K562 (cell line): ENCODE results near the gene GLIS1. TPM values are rescaled to one million over a fixed set of nuclear protein-coding genes. Genes with fewer than 3 reads are reported as not detected.

Source experiments
- ATAC-seq: fragments of 200-7000 bp; cut with Tn5 transposase; 3 replicates; pipeline ENCODE4 v1.9.1; 2020; ENCODE audit warnings: moderate library complexity
- BruUV-seq: library from RNA; stranded (reverse); fragments of 400-500 nt; replicated peaks from 2 replicates; lab custom pipeline; 2021; lab: Mats Ljungman, UMichigan
- CTCF ChIA-PET: fragments of 300-600 bp; formaldehyde crosslinking; extraction: SDS; loops from one replicate; lab custom pipeline; 2021; ENCODE audit warnings: low intra/inter-chr PET ratio; lab: Yijun Ruan, JAX
- POLR2A ChIA-PET: fragments of 300-600, 350-650 bp; sonication (Branson Sonifier 250); formaldehyde crosslinking; extraction: SDS; loops from one replicate; lab custom pipeline; 2021; ENCODE audit warnings: antibody characterized with exemption, inconsistent platforms; lab: Yijun Ruan, JAX
- DNase-seq, 4 experiments: peaks; one replicate each; pipeline versions ENCODE4 v3.0.0 to v3.0.0-alpha.2; 2011 to 2018; ENCODE audit warnings: low spot score in 3 of 4, mixed read lengths in 3 of 4; ENCODE audit errors: extremely low read depth in 1 of 4
- FAIRE-seq: peaks from 2 replicates; lab custom pipeline; 2011; peaks lifted over from hg19 to GRCh38; lab: Jason Lieb, UNC
- H2AFZ ChIP-seq: 2 replicates; pipeline ENCODE4 v1.6.0; 2011; ENCODE audit warnings: low read depth, low read length, control low read depth, inconsistent platforms
- H3K27ac ChIP-seq: fragments of 200-600 bp; 3 replicates; pipeline ENCODE4 v1.8.0; 2011; ENCODE audit warnings: low read depth, mild to moderate bottlenecking, control low read depth, inconsistent platforms, low read length, moderate library complexity, mixed read lengths; ENCODE audit errors: extremely low read depth
- H3K27me3 ChIP-seq, 2 experiments: fragments of 300-600 bp in 1 of 2; 2 replicates in 1 of 2; 3 replicates in 1 of 2; pipeline versions ENCODE4 v1.6.0 to v1.8.0; 2011; ENCODE audit warnings: inconsistent platforms in 2 of 2, low read length in 2 of 2, mild to moderate bottlenecking in 1 of 2, mixed read lengths in 1 of 2, moderate library complexity in 1 of 2; ENCODE audit not compliant: control insufficient read depth in 2 of 2, insufficient read depth in 2 of 2
- H3K36me3 ChIP-seq: fragments of 300-600 bp; 3 replicates; pipeline ENCODE4 v1.8.0; 2011; ENCODE audit warnings: mild to moderate bottlenecking, low read length, inconsistent platforms; ENCODE audit not compliant: control insufficient read depth, insufficient read depth
- H3K4me1 ChIP-seq, 2 experiments: fragments of 200-600 bp in 1 of 2; replicated peaks in 1 of 2; 2 replicates in 1 of 2; 3 replicates in 1 of 2; pipeline versions ENCODE4 v1.5.1 to v1.8.0; 2011; ENCODE audit warnings: inconsistent platforms in 2 of 2, low read length in 2 of 2, mild to moderate bottlenecking in 1 of 2, mixed read lengths in 1 of 2, moderate library complexity in 1 of 2; ENCODE audit not compliant: control insufficient read depth in 2 of 2, insufficient read depth in 2 of 2
- H3K4me2 ChIP-seq: 2 replicates; pipeline ENCODE4 v1.6.1; 2011; ENCODE audit warnings: low read length, control low read depth, inconsistent platforms, mixed read lengths; ENCODE audit not compliant: insufficient read depth
- H3K4me3 ChIP-seq: fragments of 200-600 bp; sonication (generic), shearing (Covaris generic); 2 replicates; pipeline ENCODE4 v1.5.1; 2016; ENCODE audit warnings: control low read depth, inconsistent platforms
- H3K79me2 ChIP-seq: fragments of 200-600 bp; 3 replicates; pipeline ENCODE4 v1.8.0; 2011; ENCODE audit warnings: low read length, inconsistent platforms; ENCODE audit not compliant: control insufficient read depth, insufficient read depth
- H3K9ac ChIP-seq, 2 experiments: 2 replicates each; pipeline versions ENCODE4 v1.6.0 to v1.6.1; 2011; ENCODE audit warnings: low read depth in 2 of 2, low read length in 2 of 2, control low read depth in 1 of 2, inconsistent platforms in 1 of 2, mild to moderate bottlenecking in 1 of 2, mixed read lengths in 1 of 2; ENCODE audit not compliant: insufficient read depth in 1 of 2
- H3K9me1 ChIP-seq: one replicate; pipeline ENCODE4 v1.6.0; 2011; ENCODE audit warnings: inconsistent platforms, mild to moderate bottlenecking, low read length, moderate library complexity; ENCODE audit not compliant: control insufficient read depth, insufficient read depth
- H3K9me3 ChIP-seq: replicated peaks from 2 replicates; pipeline ENCODE4 v1.5.1; 2011; ENCODE audit warnings: low read depth, low read length, inconsistent platforms; ENCODE audit not compliant: control insufficient read depth, insufficient read depth
- H4K20me1 ChIP-seq: replicated peaks from 2 replicates; pipeline ENCODE4 v1.6.1; 2011; ENCODE audit warnings: low read length, inconsistent platforms, mixed read lengths; ENCODE audit not compliant: control insufficient read depth, insufficient read depth
- ARNT ChIP-seq, 2 experiments: fragments of 450-650 bp; IDR thresholded peaks; 2 replicates each; pipeline ENCODE4 v1.6.1; 2016; ENCODE audit warnings: mild to moderate bottlenecking in 1 of 2
- CAMTA2 ChIP-seq: fragments of 250-450 bp; sonication (Bioruptor Pico); conservative IDR thresholded peaks from 2 replicates; pipeline ENCODE4 v1.5.1; 2022
- CBX1 ChIP-seq: sonication (generic); IDR thresholded peaks from 2 replicates; pipeline ENCODE4 v1.6.1; 2016; ENCODE audit warnings: antibody characterized with exemption, low read depth, mild to moderate bottlenecking
- GTF2F1 ChIP-seq: IDR thresholded peaks from 2 replicates; pipeline ENCODE4 v1.6.1; 2011; ENCODE audit warnings: low read depth, low read length, improper control_type of control experiment
- HMG20B ChIP-seq: fragments of 250-450 bp; sonication (Bioruptor Pico); IDR thresholded peaks from 2 replicates; pipeline ENCODE4 v1.5.0; 2021; ENCODE audit warnings: mild to moderate bottlenecking
- MEIS2 ChIP-seq: fragments of 450-650 bp; IDR thresholded peaks from 2 replicates; pipeline ENCODE4 v1.6.1; 2014; ENCODE audit warnings: mild to moderate bottlenecking; ENCODE audit not compliant: partially characterized antibody
- MLX ChIP-seq, 2 experiments: fragments of 450-650 bp in 1 of 2; sonication (generic) in 1 of 2; formaldehyde crosslinking; conservative IDR thresholded peaks; 2 replicates each; pipeline versions ENCODE4 v1.4.0 to v1.8.1; 2020 to 2022; ENCODE audit warnings: mild to moderate bottlenecking in 1 of 2, missing genetic modification reagents in 1 of 2
- NUFIP1 ChIP-seq: fragments of 450-650 bp; IDR thresholded peaks from 2 replicates; pipeline ENCODE4 v1.6.1; 2018; ENCODE audit not compliant: partially characterized antibody
- RBBP5 ChIP-seq: fragments of 200-600 bp; sonication (generic); IDR thresholded peaks from 2 replicates; pipeline ENCODE4 v1.6.1; 2012; ENCODE audit warnings: borderline replicate concordance, mild to moderate bottlenecking, low read length, control low read depth, inconsistent platforms; ENCODE audit not compliant: insufficient read depth, poor library complexity, severe bottlenecking
- SUPT5H ChIP-seq: fragments of 450-650 bp; IDR thresholded peaks from 2 replicates; pipeline ENCODE4 v1.6.1; 2016
- WGBS: fragments of 100-300 bp; shearing (Covaris generic); methylation state at CpG from one replicate; pipeline ENCODE4 v1.1.6; 2016; ENCODE audit warnings: low coverage, mixed read lengths; ENCODE audit not compliant: insufficient coverage; ENCODE audit errors: missing lambda C conversion rate; 5-methylcytosine and 5-hydroxymethylcytosine counted together
- in situ Hi-C: fragments of 300-500 bp; cut with MboI; formaldehyde crosslinking; loops from 4 replicates; pipeline ENCODE4 v1.15.0; 2018; ENCODE audit warnings: inconsistent platforms, mixed read lengths
- intact Hi-C: fragments of 100-400 bp; cut with micrococcal nuclease; formaldehyde crosslinking; loops from 2 replicates; pipeline ENCODE4 v1.14.2; 2022
- polyA plus RNA-seq, 8 experiments: library from polyadenylated mRNA; depleted of rRNA in 4 of 8; stranded (reverse) in 5 of 8; unstranded in 3 of 8; fragments of >200 nt; fragmentation: Nextera tagmentation in 2 of 8; fragmentation: Illumina TruSeq in 1 of 8; extraction: Ambion mirVana in 2 of 8; extraction: Trizol in 1 of 8; gene quantifications; 2 replicates each; pipeline versions ENCODE4 v1.2.1 to v1.2.3, GENCODE V29; 2011 to 2014; ENCODE audit warnings: inconsistent platforms in 1 of 8, missing spikeins in 1 of 8
- total RNA-seq, 7 experiments: library from RNA; depleted of rRNA in 6 of 7; stranded (reverse); fragments of >200 nt in 6 of 7; fragmentation: Illumina TruSeq in 2 of 7; extraction: Trizol in 2 of 7; gene quantifications; 2 replicates each; pipeline versions ENCODE4 v1.2.1 to v1.2.3, GENCODE V29; 2011 to 2021; ENCODE audit warnings: low replicate concordance in 1 of 7
- TF ChIP-seq, protein P1 (sequence below): fragments of 250-450 bp; sonication (Bioruptor Pico); IDR thresholded peaks from 2 replicates; pipeline ENCODE4 v1.5.0; 2020; ENCODE audit warnings: mild to moderate bottlenecking, borderline replicate concordance
- TF ChIP-seq, protein P2 (sequence below): fragments of 450-650 bp; IDR thresholded peaks from 2 replicates; pipeline ENCODE4 v1.6.1; 2016; ENCODE audit warnings: mild to moderate bottlenecking

The GLIS1 gene
- total and polyA plus RNA-seq, 9 of the 15 experiments (the other 6 are each of a cell fraction or from before 2014, with no cell fraction given): not detected

GRCh38 chr1:53625766-53626520 is 113.0 kb downstream of the GLIS1 start (continued):
- TF ChIP-seq MEIS2: no peak
- TF ChIP-seq, protein P1, sequence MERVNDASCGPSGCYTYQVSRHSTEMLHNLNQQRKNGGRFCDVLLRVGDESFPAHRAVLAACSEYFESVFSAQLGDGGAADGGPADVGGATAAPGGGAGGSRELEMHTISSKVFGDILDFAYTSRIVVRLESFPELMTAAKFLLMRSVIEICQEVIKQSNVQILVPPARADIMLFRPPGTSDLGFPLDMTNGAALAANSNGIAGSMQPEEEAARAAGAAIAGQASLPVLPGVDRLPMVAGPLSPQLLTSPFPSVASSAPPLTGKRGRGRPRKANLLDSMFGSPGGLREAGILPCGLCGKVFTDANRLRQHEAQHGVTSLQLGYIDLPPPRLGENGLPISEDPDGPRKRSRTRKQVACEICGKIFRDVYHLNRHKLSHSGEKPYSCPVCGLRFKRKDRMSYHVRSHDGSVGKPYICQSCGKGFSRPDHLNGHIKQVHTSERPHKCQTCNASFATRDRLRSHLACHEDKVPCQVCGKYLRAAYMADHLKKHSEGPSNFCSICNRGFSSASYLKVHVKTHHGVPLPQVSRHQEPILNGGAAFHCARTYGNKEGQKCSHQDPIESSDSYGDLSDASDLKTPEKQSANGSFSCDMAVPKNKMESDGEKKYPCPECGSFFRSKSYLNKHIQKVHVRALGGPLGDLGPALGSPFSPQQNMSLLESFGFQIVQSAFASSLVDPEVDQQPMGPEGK (CRISPR knock-in tag): no peak
- no peak for TF ChIP-seq HMG20B (CRISPR knock-in tag)
- no peak for TF ChIP-seq SUPT5H
- TF ChIP-seq CAMTA2: no peak
- TF ChIP-seq GTF2F1: no peak
- no peak for TF ChIP-seq MLX (CRISPR knock-in tag; conservative IDR thresholded peaks at IDR 0.05)
- TF ChIP-seq, all 486 proteins: peak for 0

- no peak overlapping the region for H3K4me2 ChIP-seq
- POLR2A ChIA-PET: interaction anchor here (0.6 to 1.2 kb wide), 2 partner anchors 9 to 100 kb away, joined by 3 to 4 read pairs; no protein-coding TSS in a partner anchor
- intact Hi-C loops: no loop called here
- TF ChIP-seq RBBP5 (no peak), NUFIP1 (no peak), CBX1 (no peak), ARNT (IDR thresholded peaks at IDR 0.05) (no peak)
- TF ChIP-seq, protein P2, sequence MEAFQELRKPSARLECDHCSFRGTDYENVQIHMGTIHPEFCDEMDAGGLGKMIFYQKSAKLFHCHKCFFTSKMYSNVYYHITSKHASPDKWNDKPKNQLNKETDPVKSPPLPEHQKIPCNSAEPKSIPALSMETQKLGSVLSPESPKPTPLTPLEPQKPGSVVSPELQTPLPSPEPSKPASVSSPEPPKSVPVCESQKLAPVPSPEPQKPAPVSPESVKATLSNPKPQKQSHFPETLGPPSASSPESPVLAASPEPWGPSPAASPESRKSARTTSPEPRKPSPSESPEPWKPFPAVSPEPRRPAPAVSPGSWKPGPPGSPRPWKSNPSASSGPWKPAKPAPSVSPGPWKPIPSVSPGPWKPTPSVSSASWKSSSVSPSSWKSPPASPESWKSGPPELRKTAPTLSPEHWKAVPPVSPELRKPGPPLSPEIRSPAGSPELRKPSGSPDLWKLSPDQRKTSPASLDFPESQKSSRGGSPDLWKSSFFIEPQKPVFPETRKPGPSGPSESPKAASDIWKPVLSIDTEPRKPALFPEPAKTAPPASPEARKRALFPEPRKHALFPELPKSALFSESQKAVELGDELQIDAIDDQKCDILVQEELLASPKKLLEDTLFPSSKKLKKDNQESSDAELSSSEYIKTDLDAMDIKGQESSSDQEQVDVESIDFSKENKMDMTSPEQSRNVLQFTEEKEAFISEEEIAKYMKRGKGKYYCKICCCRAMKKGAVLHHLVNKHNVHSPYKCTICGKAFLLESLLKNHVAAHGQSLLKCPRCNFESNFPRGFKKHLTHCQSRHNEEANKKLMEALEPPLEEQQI: no peak
- TF ChIP-seq, all 486 proteins: peak for 0
- Histone ChIP-seq H3K36me3 (no peaks in the 10 kb centered on the region), H3K9me1 (no peaks in the 10 kb centered on the region), H3K79me2 (no peaks in the 10 kb centered on the region), H3K9me3 (no peaks in the 10 kb centered on the region), H3K27me3 (peaks cover 16 to 51% of the 10 kb centered on the region in 2 experiments), H3K9ac (no peak overlapping the region), H3K27ac (no peak overlapping the region), H4K20me1 (peaks cover 9% of the 10 kb centered on the region; the same call in 1 of the 2 replicates), H3K4me1 (no peaks in the 10 kb centered on the region), H2AFZ (no peak overlapping the region), H3K4me3 (no peak overlapping the region)
- FAIRE-seq (no peak), ATAC-seq (no peak), DNase-seq (no peak)
- in situ Hi-C loops: no loop called here
- 3% methylated on average over 2 of the region's 2 CpGs for WGBS
- BruUV-seq: no TSS peak
- CTCF ChIA-PET: no interaction called here
Observed at GRCh38 chr1:53625049-53625448, 113.9 kb downstream of the GLIS1 start.
